ENCODE results near the gene UROC1. TPM values are rescaled to one million over a fixed set of nuclear protein-coding genes. Genes with fewer than 3 reads are reported as not detected.

The UROC1 gene
- total and polyA plus RNA-seq, 2 donors (not counting 1 experiment from before 2014, with no cell fraction given), result not detected

GRCh38 chr3:126450744-126451143, 66.8 kb downstream of the UROC1 start:
- DNase-seq (no peak), ATAC-seq (ENCODE audit: low read depth) (no peak)
- no peak overlapping the region for H3K4me2 ChIP-seq (replicated peaks; ENCODE audit: low read depth, low read length, poor library complexity, severe bottlenecking)
- no peaks in the 10 kb centered on the region for H3K9me3 ChIP-seq (ENCODE audit: control extremely low read depth in 1 of 3, control insufficient read depth in 2 of 3, insufficient read depth in 1 of 3, low read length in 2 of 3)
- H3K4me3 ChIP-seq (ENCODE audit: control extremely low read depth in 1 of 5, extremely low read depth in 1 of 5, insufficient read depth in 1 of 5, low read depth in 2 of 5, low read length in 4 of 5), result no peak overlapping the region
- TF ChIP-seq CTCF (IDR thresholded peaks at IDR 0.05) (no peak), EZH2 (IDR thresholded peaks at IDR 0.05; ENCODE audit: borderline replicate concordance, insufficient read depth, low read depth, low read length, poor library complexity, severe bottlenecking) (no peak)
- H3K79me2 ChIP-seq (ENCODE audit: control insufficient read depth, insufficient read depth, low read length), result peaks cover 11% of the 10 kb centered on the region
- ChIA-PET POLR2A (no interaction called here), CTCF (no interaction called here)
- peaks cover 54% of the 10 kb centered on the region for H4K20me1 ChIP-seq (ENCODE audit: control insufficient read depth, insufficient read depth, low read length, poor library complexity, severe bottlenecking)
- no peaks in the 10 kb centered on the region for H3K4me1 ChIP-seq (ENCODE audit: control insufficient read depth in 2 of 2, insufficient read depth in 2 of 2, low read length in 2 of 2)
- no peak overlapping the region for H3K27ac ChIP-seq (ENCODE audit: low read length in 2 of 2)
- no peaks in the 10 kb centered on the region for H3K27me3 ChIP-seq (replicated peaks in 1 of 4; ENCODE audit: control extremely low read depth in 1 of 4, control insufficient read depth in 3 of 4, insufficient read depth in 4 of 4, low read length in 3 of 4)
- peaks cover 1 to 62% of the 10 kb centered on the region in 2 experiments for H3K36me3 ChIP-seq (replicated peaks in 1 of 2; ENCODE audit: control extremely low read depth in 1 of 2, control insufficient read depth in 1 of 2, extremely low read depth in 1 of 2, insufficient read depth in 2 of 2, low read length in 1 of 2)
- Mint-ChIP-seq H3K4me1 (no peaks in the 10 kb centered on the region), H3K9me3 (ENCODE audit: insufficient read depth) (no peaks in the 10 kb centered on the region), H3K4me3 (no peak overlapping the region), H3K27ac (no peak overlapping the region), H3K27me3 (no peaks in the 10 kb centered on the region)
- intact Hi-C loops (cut with micrococcal nuclease), result no loop called here
- no peak overlapping the region for H3K9ac ChIP-seq (ENCODE audit: low read length)
- H2AFZ ChIP-seq (ENCODE audit: insufficient read depth, low read depth, low read length, poor library complexity, severe bottlenecking), result no peak overlapping the region
- WGBS (ENCODE audit: insufficient coverage), result 100% methylated on average over 3 of the region's 3 CpGs

DNA sequence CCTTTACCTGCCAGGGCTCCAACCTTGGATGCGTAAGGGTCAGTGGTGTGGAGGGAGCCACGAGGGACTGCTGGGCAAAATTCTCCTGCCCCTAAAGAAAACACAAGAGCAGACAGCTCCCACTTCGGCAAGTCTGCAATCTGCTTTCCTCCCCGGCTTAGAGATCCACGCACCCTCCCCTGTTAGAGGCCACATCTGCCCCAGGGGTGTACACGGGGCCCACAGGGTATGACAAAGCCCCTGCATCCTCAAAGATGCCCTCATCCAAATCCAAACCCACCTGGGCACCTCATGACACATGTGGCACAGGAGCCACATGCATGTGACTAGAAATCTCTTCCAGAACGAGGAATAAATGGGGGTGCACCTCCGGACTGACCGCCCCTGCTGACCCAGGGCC, 67.4 kb downstream of the UROC1 start:
- ChIA-PET CTCF (no interaction called here), POLR2A (no interaction called here)
- Mint-ChIP-seq H3K27ac (no peak overlapping the region), H3K4me1 (no peaks in the 10 kb centered on the region), H3K9me3 (ENCODE audit: insufficient read depth) (no peaks in the 10 kb centered on the region), H3K4me3 (no peak overlapping the region), H3K27me3 (no peaks in the 10 kb centered on the region)
- Histone ChIP-seq H3K9ac (ENCODE audit: low read length) (no peak overlapping the region), H3K27ac (ENCODE audit: low read length in 2 of 2) (no peak overlapping the region), H3K79me2 (ENCODE audit: control insufficient read depth, insufficient read depth, low read length) (peaks cover 10% of the 10 kb centered on the region), H3K4me2 (replicated peaks; ENCODE audit: low read depth, low read length, poor library complexity, severe bottlenecking) (no peak overlapping the region), H3K4me3 (ENCODE audit: control extremely low read depth in 1 of 5, extremely low read depth in 1 of 5, insufficient read depth in 1 of 5, low read depth in 2 of 5, low read length in 4 of 5) (no peak overlapping the region), H3K9me3 (ENCODE audit: control extremely low read depth in 1 of 3, control insufficient read depth in 2 of 3, insufficient read depth in 1 of 3, low read length in 2 of 3) (no peaks in the 10 kb centered on the region), H3K36me3 (replicated peaks in 1 of 2; ENCODE audit: control extremely low read depth in 1 of 2, control insufficient read depth in 1 of 2, extremely low read depth in 1 of 2, insufficient read depth in 2 of 2, low read length in 1 of 2) (peaks cover 1 to 58% of the 10 kb centered on the region in 2 experiments), H2AFZ (ENCODE audit: insufficient read depth, low read depth, low read length, poor library complexity, severe bottlenecking) (no peak overlapping the region), H3K27me3 (replicated peaks in 1 of 4; ENCODE audit: control extremely low read depth in 1 of 4, control insufficient read depth in 3 of 4, insufficient read depth in 4 of 4, low read length in 3 of 4) (no peaks in the 10 kb centered on the region), H4K20me1 (ENCODE audit: control insufficient read depth, insufficient read depth, low read length, poor library complexity, severe bottlenecking) (peaks cover 48% of the 10 kb centered on the region), H3K4me1 (ENCODE audit: control insufficient read depth in 2 of 2, insufficient read depth in 2 of 2, low read length in 2 of 2) (no peaks in the 10 kb centered on the region)
- ATAC-seq (ENCODE audit: low read depth) (no peak), DNase-seq (no peak)
- 84% methylated on average over 7 of the region's 9 CpGs for WGBS (ENCODE audit: insufficient coverage)
- TF ChIP-seq EZH2 (IDR thresholded peaks at IDR 0.05; ENCODE audit: borderline replicate concordance, insufficient read depth, low read depth, low read length, poor library complexity, severe bottlenecking) (no peak), CTCF (IDR thresholded peaks at IDR 0.05) (no peak)
- intact Hi-C loops (cut with micrococcal nuclease), result no loop called here
